Lower lobe of right lung (tissue), 2 donors: Measurements from ENCODE around the gene TMEM235. TPM values are rescaled to one million over a fixed set of nuclear protein-coding genes. Genes with fewer than 3 reads are reported as not detected.
A peak's percentile ranks its signal among the peaks of the same experiment; 100 is the strongest.

Source experiments
- ATAC-seq, 2 donors: fragments of 200-7000 bp; cut with Tn5 transposase; one replicate each; pipeline ENCODE4 v1.9.1; 2020 to 2022; ENCODE audit warnings: mild to moderate bottlenecking in 2 of 2, moderate library complexity in 2 of 2
- DNase-seq: peaks from one replicate; pipeline ENCODE4 v3.0.0-alpha.2; 2020
- H3K27ac ChIP-seq: fragments of 200-600 bp; one replicate; pipeline ENCODE4 v1.8.0; 2022
- H3K27me3 ChIP-seq: fragments of 200-600 bp; one replicate; pipeline ENCODE4 v1.8.0; 2022; ENCODE audit warnings: low read depth
- H3K36me3 ChIP-seq: fragments of 200-600 bp; one replicate; pipeline ENCODE4 v1.8.0; 2022; ENCODE audit warnings: mild to moderate bottlenecking
- H3K4me1 ChIP-seq: fragments of 200-600 bp; one replicate; pipeline ENCODE4 v1.8.0; 2022
- H3K4me3 ChIP-seq: fragments of 200-600 bp; one replicate; pipeline ENCODE4 v1.8.0; 2022; ENCODE audit warnings: mild to moderate bottlenecking
- H3K9me3 ChIP-seq: fragments of 200-600 bp; one replicate; pipeline ENCODE4 v1.8.0; 2022
- intact Hi-C: fragments of 100-400 bp; cut with DNase I; formaldehyde crosslinking; loops from one replicate; pipeline ENCODE4 v1.11.0; 2022
- total RNA-seq: library from RNA; stranded (reverse); fragmentation: NEBNext Ultra II Directional; extraction: Animal tissue kit (Norgen Biotek cat#: 25700); gene quantifications from one replicate; pipeline ENCODE4 v1.2.1, GENCODE V29; 2021
- TF ChIP-seq, protein P1 (sequence below): fragments of 200-600 bp; IDR thresholded peaks from one replicate; pipeline ENCODE4 v1.8.0; 2022; ENCODE audit warnings: antibody characterized with exemption, mild to moderate bottlenecking
- donor health status: DM: no; HTN: yes; CAD: no; lungs with severe emphysema.

Gene TMEM235
- total RNA-seq, 1 donor from 2014 or later, result not detected

DNA sequence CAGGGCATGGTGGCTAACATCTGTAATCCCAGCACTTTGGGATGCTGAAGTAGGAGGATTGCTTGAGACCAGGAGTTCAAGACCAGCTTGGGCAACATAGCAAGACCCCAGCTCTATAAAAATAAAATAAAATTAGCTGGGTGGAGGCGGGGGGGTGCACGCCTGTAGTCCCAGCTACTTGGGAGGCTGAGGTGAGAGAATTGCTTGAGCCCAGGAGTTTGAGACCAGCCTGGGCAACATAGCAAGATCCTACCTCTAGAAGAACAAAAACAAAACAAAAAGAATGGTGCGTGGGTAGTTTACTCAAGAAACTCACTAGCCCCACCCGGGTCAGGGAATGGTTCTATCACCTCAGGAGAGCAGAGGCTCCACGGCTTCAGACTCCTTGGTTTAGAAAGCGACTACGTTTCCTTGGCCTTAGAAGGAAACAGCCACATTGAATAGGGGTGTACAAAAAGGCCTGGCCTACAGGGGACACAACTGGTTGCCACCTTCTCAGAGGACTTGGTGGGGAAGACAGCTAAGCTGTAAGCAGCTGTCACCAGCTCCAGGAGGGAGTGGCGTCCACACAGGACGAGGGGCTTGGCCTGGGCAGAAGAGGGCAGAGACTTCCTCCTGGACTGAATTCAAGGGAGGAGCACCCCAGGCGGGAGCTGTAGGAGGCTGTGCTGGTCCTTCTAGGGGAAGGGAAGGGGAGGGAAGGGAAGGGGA lies 45.3 kb upstream of the TMEM235 start:
- Histone ChIP-seq H3K4me3 (no peak overlapping the region), H3K4me1 (peaks cover 54% of the 10 kb centered on the region), H3K9me3 (no peaks in the 10 kb centered on the region), H3K27ac (peak overlapping the region; percentile 56), H3K36me3 (peaks cover 5% of the 10 kb centered on the region), H3K27me3 (no peaks in the 10 kb centered on the region)
- TF ChIP-seq, protein P1, sequence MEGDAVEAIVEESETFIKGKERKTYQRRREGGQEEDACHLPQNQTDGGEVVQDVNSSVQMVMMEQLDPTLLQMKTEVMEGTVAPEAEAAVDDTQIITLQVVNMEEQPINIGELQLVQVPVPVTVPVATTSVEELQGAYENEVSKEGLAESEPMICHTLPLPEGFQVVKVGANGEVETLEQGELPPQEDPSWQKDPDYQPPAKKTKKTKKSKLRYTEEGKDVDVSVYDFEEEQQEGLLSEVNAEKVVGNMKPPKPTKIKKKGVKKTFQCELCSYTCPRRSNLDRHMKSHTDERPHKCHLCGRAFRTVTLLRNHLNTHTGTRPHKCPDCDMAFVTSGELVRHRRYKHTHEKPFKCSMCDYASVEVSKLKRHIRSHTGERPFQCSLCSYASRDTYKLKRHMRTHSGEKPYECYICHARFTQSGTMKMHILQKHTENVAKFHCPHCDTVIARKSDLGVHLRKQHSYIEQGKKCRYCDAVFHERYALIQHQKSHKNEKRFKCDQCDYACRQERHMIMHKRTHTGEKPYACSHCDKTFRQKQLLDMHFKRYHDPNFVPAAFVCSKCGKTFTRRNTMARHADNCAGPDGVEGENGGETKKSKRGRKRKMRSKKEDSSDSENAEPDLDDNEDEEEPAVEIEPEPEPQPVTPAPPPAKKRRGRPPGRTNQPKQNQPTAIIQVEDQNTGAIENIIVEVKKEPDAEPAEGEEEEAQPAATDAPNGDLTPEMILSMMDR, result no peak
- peak; percentile 75 for DNase-seq
- intact Hi-C loops, result no loop called here
- ATAC-seq, result peak; percentile 49 to 63

DNA sequence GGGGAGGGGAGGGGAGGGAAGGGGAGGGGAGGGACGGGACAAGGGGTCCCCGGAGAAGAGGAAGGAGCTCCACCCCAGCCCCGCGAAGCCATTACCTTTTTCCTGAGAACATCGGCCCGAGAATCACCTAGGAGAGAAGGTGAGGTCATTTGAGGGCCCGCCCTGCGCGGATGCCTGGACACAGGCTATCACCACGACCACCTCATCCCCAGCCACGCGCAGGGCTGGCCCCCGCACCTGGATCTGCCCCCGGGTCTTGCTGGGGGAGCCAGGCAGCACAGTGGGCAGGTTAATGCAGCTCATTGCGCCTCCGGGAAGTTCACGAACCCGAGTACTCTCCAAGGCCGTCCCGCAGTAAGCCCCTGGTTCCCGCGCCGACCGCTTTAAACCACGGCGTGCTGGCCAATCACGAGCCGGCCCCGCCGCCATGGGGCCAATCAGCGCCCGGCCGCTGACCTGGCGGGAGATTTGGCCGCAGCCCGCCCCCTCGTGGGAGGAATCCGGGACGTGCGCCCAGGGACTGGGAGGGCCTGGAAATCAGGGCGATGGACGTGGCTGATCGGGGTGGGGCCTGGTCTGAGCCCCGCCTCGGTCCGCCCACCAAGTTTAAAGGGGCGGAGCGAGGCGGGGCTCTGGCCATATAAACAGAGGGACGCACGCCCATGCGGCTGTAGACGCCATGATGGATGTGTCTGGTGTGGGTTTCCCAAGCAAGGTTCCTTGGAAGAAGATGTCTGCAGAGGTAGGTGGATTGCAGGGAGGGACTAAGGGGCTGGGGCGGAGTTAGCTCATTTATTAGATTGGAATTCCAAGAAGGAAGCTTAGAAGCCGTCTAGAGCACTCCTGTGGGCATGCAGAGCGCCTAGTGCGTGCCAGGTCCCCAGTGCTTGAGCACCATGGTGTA lies 44.5 kb upstream of the TMEM235 start, which contains the start of the genes AFMID and TK1:
Gene AFMID, plus strand, starts transcription at position 671 of the 904 bp plus-strand sequence. Its CDS starts 9 bp downstream, at position 680.
Gene TK1, minus strand, starts transcription at position 361 of the 904 bp plus-strand sequence. Its CDS starts 58 bp downstream, at position 303.
- TF ChIP-seq, protein P1, result peak; percentile 89
- H3K4me1 ChIP-seq, result peaks cover 54% of the 10 kb centered on the region
- peak within 1 kb of the TSS; percentile 60 for H3K4me3 ChIP-seq
- ATAC-seq (peak; percentile 97 to 99), DNase-seq (peak; percentile 95)
- H3K27me3 ChIP-seq, result no peaks in the 10 kb centered on the region
- H3K36me3 ChIP-seq, result peaks cover 13% of the 10 kb centered on the region
- intact Hi-C loops, result no loop called here
- H3K27ac ChIP-seq, result peak within 1 kb of the TSS; percentile 71
- H3K9me3 ChIP-seq, result no peaks in the 10 kb centered on the region

DNA sequence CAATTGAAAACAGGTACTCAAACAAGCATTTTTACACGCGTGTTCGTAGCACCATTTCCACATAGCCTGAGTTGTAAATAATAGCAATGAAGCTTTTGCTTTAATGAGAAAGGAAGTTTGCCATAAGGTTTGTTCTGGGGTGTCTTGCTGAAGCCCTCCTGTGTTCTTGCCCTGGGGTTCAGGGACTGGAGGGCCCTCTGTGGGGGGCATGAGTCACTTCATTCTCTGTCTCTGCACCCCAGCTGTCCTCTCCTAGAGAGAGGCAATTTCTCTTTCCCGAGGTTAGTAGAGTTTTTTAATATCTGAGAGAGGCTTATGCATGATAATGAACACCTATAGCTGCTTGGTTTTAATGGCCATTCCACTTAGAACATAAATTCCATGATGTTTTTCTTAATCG lies 34.7 kb upstream of the TMEM235 start:
- Histone ChIP-seq H3K27me3 (no peaks in the 10 kb centered on the region), H3K4me1 (peaks cover 9% of the 10 kb centered on the region), H3K27ac (no peak overlapping the region), H3K36me3 (peaks cover 42% of the 10 kb centered on the region), H3K4me3 (no peak overlapping the region), H3K9me3 (no peaks in the 10 kb centered on the region)
- no peak for ATAC-seq
- intact Hi-C loops, result no loop called here
- DNase-seq, result no peak
- TF ChIP-seq, protein P1, result no peak

DNA sequence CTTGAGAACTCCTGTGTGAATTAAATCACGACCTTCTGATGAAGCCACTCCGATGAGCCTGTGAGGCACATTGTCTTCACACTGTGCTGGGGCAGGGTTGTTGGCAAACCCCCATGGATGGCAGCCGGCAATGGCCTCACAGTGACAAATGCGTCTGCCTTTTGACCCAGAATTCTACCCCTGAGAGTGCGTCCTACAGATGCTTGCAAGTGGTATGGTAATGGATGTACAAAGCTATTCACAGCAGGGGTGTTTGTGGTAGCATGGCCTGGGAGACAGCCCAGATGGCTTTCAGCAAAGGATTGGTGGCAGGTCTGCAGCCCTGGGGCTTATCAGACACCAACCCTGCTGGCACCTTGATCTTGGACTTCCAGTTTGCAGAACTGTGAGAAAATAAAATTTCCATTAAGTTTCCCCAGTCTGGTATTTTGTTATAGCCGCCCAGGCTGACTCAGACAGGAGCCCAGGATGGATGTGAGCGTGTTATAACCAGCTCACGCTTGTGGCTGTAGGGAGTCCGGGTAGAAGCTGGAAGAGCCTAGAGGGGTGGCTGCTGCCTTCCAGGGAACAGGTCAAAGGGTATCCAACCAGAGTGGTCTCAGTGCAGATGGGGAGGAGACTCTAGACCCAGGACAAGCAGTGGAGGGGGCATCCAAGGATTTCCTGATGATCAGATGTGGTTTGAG lies 34.1 kb upstream of the TMEM235 start:
- H3K9me3 ChIP-seq, result no peaks in the 10 kb centered on the region
- no peak overlapping the region for H3K4me3 ChIP-seq
- TF ChIP-seq, protein P1, result no peak
- no peaks in the 10 kb centered on the region for H3K27me3 ChIP-seq
- intact Hi-C loops, result no loop called here
- H3K36me3 ChIP-seq, result peaks cover 37% of the 10 kb centered on the region
- DNase-seq (no peak), ATAC-seq (no peak)
- H3K4me1 ChIP-seq, result peaks cover 9% of the 10 kb centered on the region
- H3K27ac ChIP-seq, result no peak overlapping the region

DNA sequence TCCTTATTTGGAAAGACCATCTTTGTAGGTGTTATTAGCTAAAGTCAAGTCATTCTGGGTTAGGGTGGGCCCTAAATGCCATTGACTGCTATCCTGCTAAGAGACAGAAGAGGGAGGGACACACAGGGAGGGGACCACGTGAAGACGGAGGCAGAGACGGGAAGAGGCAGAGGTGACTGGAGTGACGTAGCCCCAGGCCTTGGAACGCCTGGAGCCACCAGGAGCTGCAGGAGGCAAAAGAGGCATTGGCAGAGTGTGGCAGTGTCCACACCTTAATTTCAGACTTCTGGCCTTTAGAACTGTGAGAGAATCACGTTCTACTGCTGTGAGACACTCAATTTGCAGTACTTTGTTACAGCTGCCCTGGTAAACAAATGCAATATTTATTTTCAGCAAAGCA lies 31.0 kb upstream of the TMEM235 start:
- TF ChIP-seq, protein P1, result no peak
- Histone ChIP-seq H3K27ac (no peak overlapping the region), H3K36me3 (peaks cover 26% of the 10 kb centered on the region), H3K4me1 (peaks cover 9% of the 10 kb centered on the region), H3K4me3 (no peak overlapping the region), H3K27me3 (no peaks in the 10 kb centered on the region), H3K9me3 (no peaks in the 10 kb centered on the region)
- DNase-seq (no peak), ATAC-seq (no peak)
- intact Hi-C loops, result no loop called here
